HEK293T (cell line): Measurements from ENCODE around the gene POU4F1.

Experiments
- CTCF ChIA-PET: fragments of 350-600 bp; formaldehyde crosslinking; extraction: SDS; loops from one replicate; lab custom pipeline; 2021; ENCODE audit warnings: antibody characterized with exemption, inconsistent platforms; lab: Yijun Ruan, JAX
- POLR2A ChIA-PET: fragments of 350-600 bp; formaldehyde crosslinking; extraction: SDS; loops from one replicate; lab custom pipeline; 2020; ENCODE audit warnings: antibody characterized with exemption, inconsistent platforms; lab: Yijun Ruan, JAX
- DNase-seq: peaks from one replicate; pipeline ENCODE4 v3.0.0; 2012; ENCODE audit warnings: mixed read lengths; ENCODE audit errors: extremely low spot score
- ARNT ChIP-seq: fragments of 450-650 bp; IDR thresholded peaks from 2 replicates; pipeline ENCODE4 v1.6.1; 2017; ENCODE audit warnings: mild to moderate bottlenecking
- BHLHE40 ChIP-seq: fragments of 450-650 bp; IDR thresholded peaks from 2 replicates; pipeline ENCODE4 v1.6.1; 2016; ENCODE audit warnings: mild to moderate bottlenecking, moderate library complexity, borderline replicate concordance
- CTBP1 ChIP-seq: fragments of 450-650 bp; IDR thresholded peaks from 2 replicates; pipeline ENCODE4 v1.6.1; 2016; ENCODE audit warnings: borderline replicate concordance
- ELF4 ChIP-seq: fragments of 450-650 bp; IDR thresholded peaks from 2 replicates; pipeline ENCODE4 v1.6.1; 2017; ENCODE audit warnings: antibody characterized with exemption
- FOXA1 ChIP-seq: fragments of 450-650 bp; IDR thresholded peaks from 2 replicates; pipeline ENCODE4 v1.6.1; 2016; ENCODE audit warnings: mild to moderate bottlenecking
- FOXK2 ChIP-seq: fragments of 450-650 bp; IDR thresholded peaks from 2 replicates; pipeline ENCODE4 v1.6.1; 2016; ENCODE audit warnings: mild to moderate bottlenecking
- FOXM1 ChIP-seq: fragments of 450-650 bp; IDR thresholded peaks from 2 replicates; pipeline ENCODE4 v1.6.1; 2017; ENCODE audit warnings: mild to moderate bottlenecking, borderline replicate concordance
- HDGF ChIP-seq: fragments of 450-650 bp; IDR thresholded peaks from 2 replicates; pipeline ENCODE4 v1.6.1; 2017; ENCODE audit warnings: antibody characterized with exemption, borderline replicate concordance
- L3MBTL2 ChIP-seq: fragments of 450-650 bp; conservative IDR thresholded peaks from 2 replicates; pipeline ENCODE4 v1.6.1; 2016; ENCODE audit warnings: mild to moderate bottlenecking
- LEF1 ChIP-seq: fragments of 450-650 bp; IDR thresholded peaks from 2 replicates; pipeline ENCODE4 v1.6.1; 2017; ENCODE audit warnings: mild to moderate bottlenecking, borderline replicate concordance
- NFRKB ChIP-seq: fragments of 450-650 bp; IDR thresholded peaks from 2 replicates; pipeline ENCODE4 v1.6.1; 2016; ENCODE audit warnings: mild to moderate bottlenecking, moderate library complexity
- PKNOX1 ChIP-seq: fragments of 450-650 bp; IDR thresholded peaks from 2 replicates; pipeline ENCODE4 v1.6.1; 2016
- SP1 ChIP-seq: fragments of 450-650 bp; IDR thresholded peaks from 2 replicates; pipeline ENCODE4 v1.6.1; 2017
- SUZ12 ChIP-seq: fragments of 450-650 bp; IDR thresholded peaks from 2 replicates; pipeline ENCODE4 v1.6.1; 2016; ENCODE audit warnings: mild to moderate bottlenecking
- TARDBP ChIP-seq: fragments of 450-650 bp; IDR thresholded peaks from 2 replicates; pipeline ENCODE4 v1.6.1; 2016
- ZNF384 ChIP-seq: fragments of 450-650 bp; IDR thresholded peaks from 2 replicates; pipeline ENCODE4 v1.6.1; 2016

Gene POU4F1

GRCh38 chr13:78601874-78602560, 1.3 kb downstream of the POU4F1 start:
- TF ChIP-seq TARDBP = no peak
- TF ChIP-seq LEF1 = no peak
- no peak for TF ChIP-seq ELF4
- no peak for TF ChIP-seq ZNF384
- no peak for TF ChIP-seq SUZ12
- TF ChIP-seq SP1 = no peak
- TF ChIP-seq PKNOX1 = no peak
- TF ChIP-seq L3MBTL2 = no peak
- TF ChIP-seq CTBP1 = no peak
- DNase-seq = no peak
- CTCF ChIA-PET = no interaction called here
- POLR2A ChIA-PET = no interaction called here

GRCh38 chr13:78601124-78601873, 2.1 kb downstream of the POU4F1 start:
- ChIA-PET CTCF (interaction anchor here (0.5 kb wide), 1 partner anchor 800 kb away, joined by 4 read pairs; no protein-coding TSS in a partner anchor), POLR2A (no interaction called here)
- no peak for TF ChIP-seq SUZ12
- TF ChIP-seq ARNT = no peak
- TF ChIP-seq FOXA1 = no peak
- no peak for TF ChIP-seq BHLHE40
- no peak for TF ChIP-seq PKNOX1
- TF ChIP-seq TARDBP = no peak
- no peak for TF ChIP-seq HDGF
- no peak for TF ChIP-seq FOXK2
- no peak for TF ChIP-seq ELF4
- TF ChIP-seq LEF1 = no peak
- no peak for TF ChIP-seq L3MBTL2
- TF ChIP-seq ZNF384 = no peak
- TF ChIP-seq CTBP1 = no peak
- no peak for TF ChIP-seq FOXM1
- TF ChIP-seq SP1 = no peak
- TF ChIP-seq NFRKB = no peak
- DNase-seq = no peak

- TF ChIP-seq FOXM1 (no peak), CTBP1 (no peak), BHLHE40 (no peak), ARNT (no peak), PKNOX1 (no peak), TARDBP (no peak), HDGF (no peak), SUZ12 (no peak), ELF4 (no peak), SP1 (no peak), NFRKB (no peak), FOXA1 (no peak), L3MBTL2 (no peak), ZNF384 (no peak), LEF1 (no peak), FOXK2 (no peak)
- no peak for DNase-seq
- POLR2A ChIA-PET = interaction anchor here (1.1 kb wide), 1 partner anchor 8 kb away, joined by 3 read pairs; no protein-coding TSS in a partner anchor
- CTCF ChIA-PET = interaction anchor here (0.5 kb wide), 1 partner anchor 801 kb away, joined by 4 read pairs; no protein-coding TSS in a partner anchor
These were observed 3.0 kb downstream of the POU4F1 start for GRCh38 chr13:78600280-78600883.

DNA sequence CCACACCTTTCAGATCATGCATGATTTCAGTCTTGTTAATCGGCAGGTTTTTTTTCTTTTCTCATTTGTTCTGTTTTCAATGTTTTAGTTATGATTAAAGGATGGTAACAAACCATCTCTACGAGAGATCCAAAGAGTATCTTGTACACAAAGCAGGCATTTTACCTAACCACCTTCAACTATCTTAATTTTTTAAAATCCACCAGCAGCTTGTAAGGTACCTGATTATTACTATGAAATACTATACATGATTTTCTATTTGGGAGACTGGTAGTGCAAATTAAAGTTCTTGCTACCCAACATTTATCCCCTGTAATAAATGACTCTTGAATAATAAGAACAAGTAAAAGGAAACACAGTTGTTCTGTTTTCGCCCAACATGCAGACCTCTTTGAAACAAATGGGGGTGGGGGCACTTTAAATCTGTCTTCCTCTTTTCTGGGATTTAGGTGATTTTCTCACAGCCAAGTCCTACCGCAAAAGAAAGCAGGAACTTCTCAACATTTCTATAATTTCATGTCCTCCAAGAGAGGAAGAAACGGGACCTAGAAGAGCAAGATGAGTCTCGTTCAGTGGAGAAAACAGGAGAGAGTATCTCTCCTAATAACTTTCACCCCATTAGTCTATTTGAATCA, 3.6 kb downstream of the POU4F1 start:
- no peak for DNase-seq
- TF ChIP-seq FOXM1 (no peak), ELF4 (no peak), ZNF384 (no peak), BHLHE40 (no peak), NFRKB (no peak), PKNOX1 (no peak), LEF1 (no peak), FOXK2 (no peak)
- POLR2A ChIA-PET = interaction anchor here (1.1 kb wide), 1 partner anchor 8 kb away, joined by 3 read pairs; no protein-coding TSS in a partner anchor
- CTCF ChIA-PET = no interaction called here
